Skeletal muscle tissue (tissue), 4 donors: Measurements from ENCODE around the gene GNAS-AS1. TPM values are rescaled to one million over a fixed set of nuclear protein-coding genes. Genes with fewer than 3 reads are reported as not detected.

Experiments
- H3K27ac ChIP-seq: one replicate; pipeline ENCODE4 v1.7.0; 2013; ENCODE audit warnings: mild to moderate bottlenecking, low read depth, low read length, inconsistent platforms
- H3K27me3 ChIP-seq, 3 donors: one replicate each; pipeline ENCODE4 v1.7.0; 2013; ENCODE audit warnings: low read length in 3 of 3; ENCODE audit not compliant: control insufficient read depth in 3 of 3, insufficient read depth in 3 of 3
- H3K36me3 ChIP-seq, 3 donors: one replicate each; pipeline ENCODE4 v1.7.0; 2013; ENCODE audit warnings: low read length in 3 of 3; ENCODE audit not compliant: control insufficient read depth in 3 of 3, insufficient read depth in 3 of 3
- H3K4me1 ChIP-seq, 3 donors: one replicate each; pipeline ENCODE4 v1.7.0; 2013; ENCODE audit warnings: low read length in 3 of 3, mild to moderate bottlenecking in 3 of 3; ENCODE audit not compliant: control insufficient read depth in 3 of 3, insufficient read depth in 3 of 3
- H3K4me3 ChIP-seq, 3 donors: one replicate each; pipeline ENCODE4 v1.7.0; 2013; ENCODE audit warnings: low read length in 3 of 3
- H3K9ac ChIP-seq, 3 donors: one replicate each; pipeline ENCODE4 v1.7.0; 2013; ENCODE audit warnings: low read length in 3 of 3, mild to moderate bottlenecking in 3 of 3, moderate library complexity in 2 of 3, low read depth in 1 of 3
- H3K9me3 ChIP-seq, 3 donors: one replicate each; pipeline ENCODE4 v1.7.0; 2013; ENCODE audit warnings: low read length in 3 of 3; ENCODE audit not compliant: control insufficient read depth in 3 of 3
- total RNA-seq: library from RNA; depleted of rRNA; stranded (reverse); fragments of >200 nt; gene quantifications from one replicate; pipeline ENCODE4 v1.2.3, GENCODE V29; 2014
- donor health status: Osteomylitis.

Gene GNAS-AS1
- total RNA-seq, 1 donor from 2014 or later = 1.0 TPM

- H3K9me3 ChIP-seq = no peaks in the 10 kb centered on the region
- H3K36me3 ChIP-seq = no peaks in the 10 kb centered on the region
- no peak overlapping the region for H3K9ac ChIP-seq
- H3K4me1 ChIP-seq = no peaks in the 10 kb centered on the region
- H3K27ac ChIP-seq = no peak overlapping the region
- H3K4me3 ChIP-seq = no peak overlapping the region
- H3K27me3 ChIP-seq = no peaks in the 10 kb centered on the region
Measured at GRCh38 chr20:58867211-58867610, 16.5 kb upstream of the GNAS-AS1 start.

GRCh38 chr20:58865843-58866242 lies 15.1 kb upstream of the GNAS-AS1 start:
- H3K36me3 ChIP-seq = no peaks in the 10 kb centered on the region
- H3K9me3 ChIP-seq = no peaks in the 10 kb centered on the region
- H3K4me3 ChIP-seq = no peak overlapping the region
- no peaks in the 10 kb centered on the region for H3K4me1 ChIP-seq
- H3K27me3 ChIP-seq = no peaks in the 10 kb centered on the region
- H3K27ac ChIP-seq = no peak overlapping the region
- H3K9ac ChIP-seq = no peak overlapping the region

GRCh38 chr20:58864346-58864745 lies 13.6 kb upstream of the GNAS-AS1 start:
- peaks cover 0 to 2% (median 0%) of the 10 kb centered on the region in 3 donors for H3K27me3 ChIP-seq
- no peaks in the 10 kb centered on the region for H3K4me1 ChIP-seq
- no peak overlapping the region for H3K9ac ChIP-seq
- H3K4me3 ChIP-seq = no peak overlapping the region
- no peak overlapping the region for H3K27ac ChIP-seq
- H3K9me3 ChIP-seq = no peaks in the 10 kb centered on the region
- H3K36me3 ChIP-seq = no peaks in the 10 kb centered on the region

GRCh38 chr20:58863044-58863790 lies 12.5 kb upstream of the GNAS-AS1 start:
- H3K27me3 ChIP-seq = peaks cover 0 to 2% (median 0%) of the 10 kb centered on the region in 3 donors
- H3K36me3 ChIP-seq = no peaks in the 10 kb centered on the region

GRCh38 chr20:58855506-58856389 lies 5.0 kb upstream of the GNAS-AS1 start:
- Histone ChIP-seq H3K27ac (no peak overlapping the region), H3K9ac (no peak overlapping the region), H3K36me3 (no peaks in the 10 kb centered on the region), H3K4me1 (peaks cover 8 to 22% (median 19%) of the 10 kb centered on the region in 3 donors), H3K27me3 (peaks cover 27 to 42% (median 34%) of the 10 kb centered on the region in 3 donors), H3K9me3 (no peaks in the 10 kb centered on the region), H3K4me3 (peak overlapping the region; percentile 2 to 40 (median 14))

More at GRCh38 chr20:58863044-58863790, 12.5 kb upstream of the GNAS-AS1 start:
- no peak overlapping the region for H3K27ac ChIP-seq
- H3K4me1 ChIP-seq = no peaks in the 10 kb centered on the region
- H3K9me3 ChIP-seq = no peaks in the 10 kb centered on the region
- no peak overlapping the region for H3K9ac ChIP-seq
- no peak overlapping the region for H3K4me3 ChIP-seq

- H3K4me1 ChIP-seq = peaks cover 8 to 22% (median 19%) of the 10 kb centered on the region in 3 donors
- no peaks in the 10 kb centered on the region for H3K36me3 ChIP-seq
- H3K9ac ChIP-seq = no peak overlapping the region
- peaks cover 27 to 47% (median 38%) of the 10 kb centered on the region in 3 donors for H3K27me3 ChIP-seq
- no peaks in the 10 kb centered on the region for H3K9me3 ChIP-seq
- H3K27ac ChIP-seq = no peak overlapping the region
- peak overlapping the region; percentile 24 to 56 (median 45) for H3K4me3 ChIP-seq
Measured at GRCh38 chr20:58854638-58855471, 4.2 kb upstream of the GNAS-AS1 start.

- Histone ChIP-seq H3K9me3 (no peaks in the 10 kb centered on the region), H3K27ac (no peak overlapping the region), H3K27me3 (peaks cover 27 to 47% (median 37%) of the 10 kb centered on the region in 3 donors), H3K4me3 (peak overlapping the region in 2 of 3 donors; percentile 6 to 45), H3K4me1 (peaks cover 8 to 22% (median 19%) of the 10 kb centered on the region in 3 donors), H3K36me3 (no peaks in the 10 kb centered on the region), H3K9ac (no peak overlapping the region)
Measured at GRCh38 chr20:58853976-58854637, 3.4 kb upstream of the GNAS-AS1 start.

GRCh38 chr20:58853466-58853865 lies 2.8 kb upstream of the GNAS-AS1 start:
- no peak overlapping the region for H3K27ac ChIP-seq
- no peak overlapping the region for H3K4me3 ChIP-seq
- H3K9ac ChIP-seq = no peak overlapping the region
- no peaks in the 10 kb centered on the region for H3K36me3 ChIP-seq
- peaks cover 8 to 22% (median 19%) of the 10 kb centered on the region in 3 donors for H3K4me1 ChIP-seq
- H3K9me3 ChIP-seq = no peaks in the 10 kb centered on the region
- H3K27me3 ChIP-seq = peaks cover 27 to 47% (median 37%) of the 10 kb centered on the region in 3 donors
